PC-3 (cell line): Measurements from ENCODE around the gene MEIOSIN. TPM values are rescaled to one million over a fixed set of nuclear protein-coding genes. Genes with fewer than 3 reads are reported as not detected.
"Not testable (repeated sequence)": the region's sequence is repeated elsewhere in the genome, so short reads cannot be mapped to it uniquely, and the experiment has no call there.

Experiments
- ATAC-seq: fragments of 200-7000 bp; cut with Tn5 transposase; 2 replicates; pipeline ENCODE4 v1.9.1; 2020; ENCODE audit warnings: mild to moderate bottlenecking, moderate library complexity
- BruUV-seq: library from RNA; stranded (reverse); fragments of 400-500 nt; replicated peaks from 2 replicates; lab custom pipeline; 2021; lab: Mats Ljungman, UMichigan
- CTCF ChIA-PET: fragments of 300-600 bp; sonication (Branson Sonifier 250); formaldehyde crosslinking; loops from one replicate; lab custom pipeline; 2022; ENCODE audit warnings: antibody characterized with exemption; lab: Charles Lee
- POLR2A ChIA-PET: fragments of 300-600 bp; sonication (Branson Sonifier 250); formaldehyde crosslinking; loops from one replicate; lab custom pipeline; 2022; ENCODE audit warnings: antibody characterized with exemption; ENCODE audit not compliant: unreplicated experiment; lab: Charles Lee
- DNase-seq: peaks from one replicate; pipeline ENCODE4 v3.0.0-alpha.2; 2015
- H2AFZ ChIP-seq: fragments of 300-600 bp; sonication (generic); 2 replicates; pipeline ENCODE4 v1.6.0; 2016; ENCODE audit warnings: antibody characterized with exemption, low read length
- H3F3A ChIP-seq: fragments of 300-600 bp; sonication (generic); one replicate; pipeline ENCODE4 v1.6.0; 2017; ENCODE audit warnings: antibody characterized with exemption, low read length, control low read depth, mild to moderate bottlenecking; ENCODE audit not compliant: unreplicated experiment
- H3K27ac ChIP-seq: fragments of 300-600 bp; sonication (generic); 2 replicates; pipeline ENCODE4 v1.5.1; 2016; ENCODE audit warnings: mild to moderate bottlenecking, low read length
- H3K27me3 ChIP-seq: fragments of 300-600 bp; sonication (generic); 2 replicates; pipeline ENCODE4 v1.6.1; 2016; ENCODE audit warnings: low read length, mixed read lengths
- H3K36me3 ChIP-seq: fragments of 300-600 bp; sonication (generic); 2 replicates; pipeline ENCODE4 v1.6.1; 2016; ENCODE audit warnings: low read depth, mixed run types, low read length, mixed read lengths
- H3K4me1 ChIP-seq: fragments of 300-600 bp; sonication (generic); 2 replicates; pipeline ENCODE4 v1.5.1; 2016; ENCODE audit warnings: low read length; ENCODE audit not compliant: insufficient read depth
- H3K4me2 ChIP-seq: fragments of 300-600 bp; sonication (generic); 2 replicates; pipeline ENCODE4 v1.6.0; 2016; ENCODE audit warnings: low read length
- H3K4me3 ChIP-seq: fragments of 300-600 bp; sonication (generic); 2 replicates; pipeline ENCODE4 v1.5.1; 2016; ENCODE audit warnings: mild to moderate bottlenecking, low read length, mixed read lengths
- H3K79me2 ChIP-seq: fragments of 300-600 bp; sonication (generic); 2 replicates; pipeline ENCODE4 v1.6.1; 2017; ENCODE audit warnings: low read length, mixed read lengths
- H3K9ac ChIP-seq: fragments of 300-600 bp; sonication (generic); 2 replicates; pipeline ENCODE4 v1.6.0; 2016; ENCODE audit warnings: mild to moderate bottlenecking, low read length
- H3K9me2 ChIP-seq: fragments of 300-600 bp; sonication (generic); replicated peaks from 2 replicates; pipeline ENCODE4 v1.6.1; 2016; ENCODE audit warnings: mixed run types, low read length, mixed read lengths
- H3K9me3 ChIP-seq: fragments of 300-600 bp; sonication (generic); 2 replicates; pipeline ENCODE4 v1.6.1; 2016; ENCODE audit warnings: low read length, mixed read lengths
- H4K20me1 ChIP-seq: fragments of 300-600 bp; sonication (generic); 2 replicates; pipeline ENCODE4 v1.6.1; 2016; ENCODE audit warnings: low read length, mixed read lengths
- CTCF ChIP-seq: fragments of 300-600 bp; sonication (generic); conservative IDR thresholded peaks from 2 replicates; pipeline ENCODE4 v1.5.1; 2017; ENCODE audit warnings: antibody characterized with exemption, low read depth, mild to moderate bottlenecking, low read length
- EZH2 ChIP-seq: fragments of 300-600 bp; sonication (generic); IDR thresholded peaks from one replicate; pipeline ENCODE4 v1.6.1; 2017; ENCODE audit warnings: antibody characterized with exemption, mild to moderate bottlenecking, low read length; ENCODE audit not compliant: unreplicated experiment
- EZH2phosphoT487 ChIP-seq: fragments of 300-600 bp; sonication (generic); IDR thresholded peaks from 2 replicates; pipeline ENCODE4 v1.6.1; 2018; ENCODE audit warnings: mild to moderate bottlenecking, antibody characterized with exemption, low read length, borderline replicate concordance
- intact Hi-C: fragments of 100-400 bp; cut with micrococcal nuclease; formaldehyde crosslinking; loops from 2 replicates; pipeline ENCODE4 v1.9.0; 2023
- total RNA-seq: library from RNA; depleted of rRNA; stranded (reverse); fragments of >200 nt; gene quantifications from 2 replicates; pipeline ENCODE4 v1.2.3, GENCODE V29; 2014

Gene MEIOSIN
- total RNA-seq, 1 experiment from 2014 or later: not detected

- H3K79me2 ChIP-seq: no peaks in the 10 kb centered on the region
- intact Hi-C loops: no loop called here
- H3K27ac ChIP-seq: no peak overlapping the region
- POLR2A ChIA-PET: no interaction called here
- no peak for ATAC-seq
- no TSS peak for BruUV-seq
- no peak overlapping the region for H3K9ac ChIP-seq
- DNase-seq: no peak
- TF ChIP-seq EZH2 (no peak), CTCF (no peak), EZH2phosphoT487 (no peak)
- H4K20me1 ChIP-seq: no peaks in the 10 kb centered on the region
- H3K36me3 ChIP-seq: no peaks in the 10 kb centered on the region
- H3K4me3 ChIP-seq: no peak overlapping the region
- no peaks in the 10 kb centered on the region for H3K27me3 ChIP-seq
- no peaks in the 10 kb centered on the region for H3K9me3 ChIP-seq
- no peaks in the 10 kb centered on the region for H3K4me1 ChIP-seq
- H3K9me2 ChIP-seq: no peaks in the 10 kb centered on the region
- CTCF ChIA-PET: no interaction called here
- no peak overlapping the region for H2AFZ ChIP-seq
- no peak overlapping the region for H3K4me2 ChIP-seq
- H3F3A ChIP-seq: no peaks in the 10 kb centered on the region
Observed at GRCh38 chr19:45746866-45747265, 13.6 kb downstream of the MEIOSIN start.

GRCh38 chr19:45747513-45747912 lies 14.3 kb downstream of the MEIOSIN start:
- intact Hi-C loops: no loop called here
- no peak overlapping the region for H3K4me3 ChIP-seq
- H3K79me2 ChIP-seq: no peaks in the 10 kb centered on the region
- no peaks in the 10 kb centered on the region for H3F3A ChIP-seq
- ChIA-PET POLR2A (no interaction called here), CTCF (no interaction called here)
- no peak overlapping the region for H3K27ac ChIP-seq
- no peaks in the 10 kb centered on the region for H3K27me3 ChIP-seq
- no peaks in the 10 kb centered on the region for H4K20me1 ChIP-seq
- BruUV-seq: no TSS peak
- TF ChIP-seq EZH2: no peak
- TF ChIP-seq CTCF: no peak
- TF ChIP-seq EZH2phosphoT487: no peak
- no peaks in the 10 kb centered on the region for H3K4me1 ChIP-seq
- H3K36me3 ChIP-seq: no peaks in the 10 kb centered on the region
- H3K9me3 ChIP-seq: no peaks in the 10 kb centered on the region
- no peak overlapping the region for H3K9ac ChIP-seq
- H3K9me2 ChIP-seq: no peaks in the 10 kb centered on the region
- H2AFZ ChIP-seq: no peak overlapping the region
- ATAC-seq: no peak
- DNase-seq: no peak
- no peak overlapping the region for H3K4me2 ChIP-seq

- BruUV-seq, DNase-seq, H3K9ac ChIP-seq, H3K9me3 ChIP-seq, H3K4me1 ChIP-seq, H4K20me1 ChIP-seq, ATAC-seq, H3F3A ChIP-seq, POLR2A ChIA-PET, H3K27me3 ChIP-seq, H3K36me3 ChIP-seq, H3K9me2 ChIP-seq, H3K4me3 ChIP-seq, intact Hi-C loops, H2AFZ ChIP-seq, H3K27ac ChIP-seq, H3K4me2 ChIP-seq, CTCF ChIA-PET, H3K79me2 ChIP-seq: not testable (repeated sequence)
Observed at GRCh38 chr19:45751483-45751882, 18.2 kb downstream of the MEIOSIN start.
